ENCODE measurements around the gene CRAMP1.

- TF ChIP-seq SIN3A (IDR thresholded peaks at IDR 0.05; ENCODE audit: borderline replicate concordance, insufficient read depth, low read depth, low read length) (no peak), CTCF (IDR thresholded peaks at IDR 0.05) (no peak), TCF7L2 (IDR thresholded peaks at IDR 0.05; ENCODE audit: low read depth, low read length) (no peak), REST (IDR thresholded peaks at IDR 0.05; ENCODE audit: insufficient read depth in 1 of 2, low read depth in 2 of 2, low read length in 1 of 2) (no peak)
Measured at GRCh38 chr16:1712791-1713261, 100.7 kb downstream of the CRAMP1 start.
